Mesendoderm (in vitro differentiated cells): ENCODE results near the gene RBMS1.

Experiments used
- DNase-seq: peaks from one replicate; pipeline ENCODE4 v3.0.0; 2013
- H2AK5ac ChIP-seq: 2 replicates; pipeline ENCODE4 v1.6.1; 2013; ENCODE audit warnings: low read length, inconsistent platforms
- H2BK120ac ChIP-seq: 2 replicates; pipeline ENCODE4 v1.6.1; 2013; ENCODE audit warnings: low read depth, mild to moderate bottlenecking, low read length, moderate library complexity, mixed read lengths
- H2BK15ac ChIP-seq: replicated peaks from 2 replicates; pipeline ENCODE4 v1.6.1; 2013; ENCODE audit warnings: low read depth, mild to moderate bottlenecking, moderate library complexity
- H2BK5ac ChIP-seq: 2 replicates; pipeline ENCODE4 v1.6.1; 2013; ENCODE audit warnings: low read length, inconsistent platforms
- H3K18ac ChIP-seq: 2 replicates; pipeline ENCODE4 v1.6.1; 2013; ENCODE audit warnings: mild to moderate bottlenecking, low read length, mixed read lengths
- H3K23ac ChIP-seq: one replicate; pipeline ENCODE4 v1.6.1; 2013; ENCODE audit warnings: low read length
- H3K27ac ChIP-seq: 2 replicates; pipeline ENCODE4 v1.5.1; 2013; ENCODE audit warnings: low read depth, mild to moderate bottlenecking, inconsistent platforms, low read length, moderate library complexity
- H3K27me3 ChIP-seq: 2 replicates; pipeline ENCODE4 v1.6.1; 2013; ENCODE audit warnings: low read length, control low read depth, mild to moderate bottlenecking, inconsistent platforms; ENCODE audit not compliant: insufficient read depth, poor library complexity
- H3K36me3 ChIP-seq: 2 replicates; pipeline ENCODE4 v1.6.1; 2013; ENCODE audit warnings: low read length, inconsistent platforms; ENCODE audit not compliant: control insufficient read depth, insufficient read depth
- H3K4ac ChIP-seq: one replicate; pipeline ENCODE4 v1.6.1; 2013; ENCODE audit warnings: low read depth, mild to moderate bottlenecking, low read length, moderate library complexity
- H3K4me1 ChIP-seq: 2 replicates; pipeline ENCODE4 v1.6.1; 2013; ENCODE audit warnings: low read depth, low read length, inconsistent platforms; ENCODE audit not compliant: control insufficient read depth
- H3K4me2 ChIP-seq: 2 replicates; pipeline ENCODE4 v1.6.1; 2013; ENCODE audit warnings: low read length
- H3K4me3 ChIP-seq: 2 replicates; pipeline ENCODE4 v1.5.1; 2013; ENCODE audit warnings: mild to moderate bottlenecking, low read length
- H3K56ac ChIP-seq: one replicate; pipeline ENCODE4 v1.6.1; 2013; ENCODE audit warnings: low read length
- H3K79me1 ChIP-seq: 2 replicates; pipeline ENCODE4 v1.6.1; 2013; ENCODE audit warnings: low read length, inconsistent platforms
- H3K79me2 ChIP-seq: 2 replicates; pipeline ENCODE4 v1.6.1; 2013; ENCODE audit warnings: mild to moderate bottlenecking, low read length; ENCODE audit not compliant: control insufficient read depth, insufficient read depth
- H3K9ac ChIP-seq: 2 replicates; pipeline ENCODE4 v1.6.1; 2013; ENCODE audit warnings: low read length, inconsistent platforms
- H4K5ac ChIP-seq: one replicate; pipeline ENCODE4 v1.6.1; 2013; ENCODE audit warnings: low read length
- H4K8ac ChIP-seq: one replicate; pipeline ENCODE4 v1.6.1; 2013; ENCODE audit warnings: low read depth, mild to moderate bottlenecking, control low read depth, low read length, moderate library complexity
- WGBS: extraction: QIAGEN DNeasy Blood & Tissue Kit; methylation state at CpG from one replicate; pipeline ENCODE4 v1.1.7; 2013; ENCODE audit warnings: low lambda C conversion rate, missing lambda C conversion rate; ENCODE audit not compliant: insufficient coverage; ENCODE audit errors: extremely low coverage; 5-methylcytosine and 5-hydroxymethylcytosine counted together

RBMS1 gene

GRCh38 chr2:160332318-160332717 lies 161.3 kb downstream of the RBMS1 start:
- no peak overlapping the region for H3K56ac ChIP-seq
- DNase-seq, result peak; percentile 92
- peak overlapping the region; percentile 57 for H2BK15ac ChIP-seq
- no peak overlapping the region for H3K4me2 ChIP-seq
- peaks cover 13% of the 10 kb centered on the region for H3K4me1 ChIP-seq
- peak overlapping the region; percentile 28 for H3K27ac ChIP-seq
- H4K5ac ChIP-seq, result no peak overlapping the region
- H3K18ac ChIP-seq, result no peak overlapping the region
- no CpG with 5 or more reads among the region's 2 CpGs for WGBS
- peaks cover 24% of the 10 kb centered on the region for H3K79me2 ChIP-seq
- no peak overlapping the region for H2BK5ac ChIP-seq
- H2BK120ac ChIP-seq, result no peak overlapping the region
- H3K9ac ChIP-seq, result peak overlapping the region; percentile 31
- H3K79me1 ChIP-seq, result peaks cover 14% of the 10 kb centered on the region
- no peak overlapping the region for H3K4ac ChIP-seq
- H3K27me3 ChIP-seq, result no peaks in the 10 kb centered on the region
- H2AK5ac ChIP-seq, result no peak overlapping the region
- no peak overlapping the region for H4K8ac ChIP-seq
- H3K4me3 ChIP-seq, result no peak overlapping the region
- H3K23ac ChIP-seq, result no peak overlapping the region
- no peaks in the 10 kb centered on the region for H3K36me3 ChIP-seq

GRCh38 chr2:160331258-160332025 lies 162.2 kb downstream of the RBMS1 start:
- no peaks in the 10 kb centered on the region for H3K36me3 ChIP-seq
- H3K9ac ChIP-seq, result no peak overlapping the region
- H2AK5ac ChIP-seq, result no peak overlapping the region
- no peak overlapping the region for H2BK5ac ChIP-seq
- no peak overlapping the region for H2BK120ac ChIP-seq
- WGBS, result 100% methylated on average over 1 of the region's 6 CpGs
- H2BK15ac ChIP-seq, result no peak overlapping the region
- H3K79me2 ChIP-seq, result peaks cover 26% of the 10 kb centered on the region
- H3K4me1 ChIP-seq, result peaks cover 14% of the 10 kb centered on the region
- H3K4ac ChIP-seq, result no peak overlapping the region
- no peak overlapping the region for H3K4me3 ChIP-seq
- no peaks in the 10 kb centered on the region for H3K27me3 ChIP-seq
- no peak overlapping the region for H4K5ac ChIP-seq
- H4K8ac ChIP-seq, result no peak overlapping the region
- H3K56ac ChIP-seq, result peak overlapping the region; percentile 29
- H3K23ac ChIP-seq, result no peak overlapping the region
- DNase-seq, result no peak
- H3K4me2 ChIP-seq, result no peak overlapping the region
- peaks cover 13% of the 10 kb centered on the region for H3K79me1 ChIP-seq
- no peak overlapping the region for H3K18ac ChIP-seq
- H3K27ac ChIP-seq, result no peak overlapping the region

- Histone ChIP-seq H3K9ac (peak overlapping the region; percentile 15), H3K4me3 (no peak overlapping the region), H3K27me3 (no peaks in the 10 kb centered on the region), H4K5ac (no peak overlapping the region), H2AK5ac (no peak overlapping the region), H3K36me3 (no peaks in the 10 kb centered on the region), H3K79me1 (peaks cover 15% of the 10 kb centered on the region), H3K23ac (no peak overlapping the region), H2BK5ac (no peak overlapping the region), H3K56ac (no peak overlapping the region), H3K4me1 (peaks cover 11% of the 10 kb centered on the region), H3K79me2 (peaks cover 21% of the 10 kb centered on the region), H3K4me2 (no peak overlapping the region), H4K8ac (no peak overlapping the region), H2BK15ac (no peak overlapping the region), H3K27ac (no peak overlapping the region), H2BK120ac (no peak overlapping the region), H3K18ac (no peak overlapping the region), H3K4ac (no peak overlapping the region)
- WGBS, result no CpG with 5 or more reads among the region's 9 CpGs
- no peak for DNase-seq
These were observed 164.6 kb downstream of the RBMS1 start for GRCh38 chr2:160328811-160329527.

- H3K18ac ChIP-seq, result no peak overlapping the region
- no peak overlapping the region for H4K8ac ChIP-seq
- H2BK15ac ChIP-seq, result no peak overlapping the region
- no peaks in the 10 kb centered on the region for H3K36me3 ChIP-seq
- H3K4me1 ChIP-seq, result peaks cover 10% of the 10 kb centered on the region
- DNase-seq, result no peak
- no peak overlapping the region for H3K23ac ChIP-seq
- H2AK5ac ChIP-seq, result no peak overlapping the region
- no peak overlapping the region for H2BK5ac ChIP-seq
- no peak overlapping the region for H3K4me3 ChIP-seq
- no peak overlapping the region for H3K9ac ChIP-seq
- H3K27me3 ChIP-seq, result no peaks in the 10 kb centered on the region
- H3K4me2 ChIP-seq, result no peak overlapping the region
- no peak overlapping the region for H3K27ac ChIP-seq
- H3K79me2 ChIP-seq, result peaks cover 26% of the 10 kb centered on the region
- H4K5ac ChIP-seq, result no peak overlapping the region
- no peak overlapping the region for H3K4ac ChIP-seq
- H3K56ac ChIP-seq, result peak overlapping the region; percentile 58
- peaks cover 18% of the 10 kb centered on the region for H3K79me1 ChIP-seq
- no peak overlapping the region for H2BK120ac ChIP-seq
These were observed 166.8 kb downstream of the RBMS1 start for GRCh38 chr2:160326786-160327185.

GRCh38 chr2:160325418-160325817 lies 168.2 kb downstream of the RBMS1 start:
- Histone ChIP-seq H2BK120ac (no peak overlapping the region), H4K5ac (no peak overlapping the region), H3K4me1 (peaks cover 10% of the 10 kb centered on the region), H3K79me1 (peaks cover 21% of the 10 kb centered on the region), H3K18ac (no peak overlapping the region), H3K36me3 (no peaks in the 10 kb centered on the region), H2BK5ac (no peak overlapping the region), H3K27ac (no peak overlapping the region), H2BK15ac (no peak overlapping the region), H2AK5ac (no peak overlapping the region), H3K9ac (no peak overlapping the region), H3K23ac (no peak overlapping the region), H3K4me2 (no peak overlapping the region), H4K8ac (no peak overlapping the region), H3K4ac (no peak overlapping the region), H3K79me2 (peaks cover 24% of the 10 kb centered on the region), H3K27me3 (no peaks in the 10 kb centered on the region), H3K56ac (no peak overlapping the region), H3K4me3 (no peak overlapping the region)
- DNase-seq, result no peak
- WGBS, result no CpG with 5 or more reads among the region's 2 CpGs
